GM23338 (cell line): Measurements from ENCODE around the gene GPR171. TPM values are rescaled to one million over a fixed set of nuclear protein-coding genes. Genes with fewer than 3 reads are reported as not detected.

Experiments used
- ATAC-seq: fragments of 200-7000 bp; cut with Tn5 transposase; 3 replicates; pipeline ENCODE4 v1.9.1; 2020
- DNase-seq: peaks from one replicate; pipeline ENCODE4 v3.0.0-alpha.2; 2015; ENCODE audit warnings: low spot score
- H2AFZ ChIP-seq: fragments of 200-600 bp; sonication (generic); 2 replicates; pipeline ENCODE4 v1.8.0; 2016; ENCODE audit warnings: antibody characterized with exemption, mild to moderate bottlenecking, moderate library complexity
- H3F3A ChIP-seq: fragments of 200-600 bp; sonication (generic); replicated peaks from 2 replicates; pipeline ENCODE4 v1.8.0; 2017; ENCODE audit warnings: antibody characterized with exemption, mixed run types, low read depth
- H3K27ac ChIP-seq: fragments of 200-600 bp; sonication (generic); 2 replicates; pipeline ENCODE4 v1.6.1; 2016; ENCODE audit warnings: low read depth
- H3K27me3 ChIP-seq: fragments of 200-600 bp; sonication (generic); 2 replicates; pipeline ENCODE4 v1.8.0; 2016; ENCODE audit warnings: mild to moderate bottlenecking, mixed run types, moderate library complexity; ENCODE audit not compliant: insufficient read depth
- H3K36me3 ChIP-seq: fragments of 200-600 bp; sonication (generic); 2 replicates; pipeline ENCODE4 v1.8.0; 2016; ENCODE audit warnings: mild to moderate bottlenecking; ENCODE audit not compliant: insufficient read depth
- H3K4me1 ChIP-seq: fragments of 200-600 bp; sonication (generic); 2 replicates; pipeline ENCODE4 v1.8.0; 2016; ENCODE audit warnings: mild to moderate bottlenecking, moderate library complexity; ENCODE audit not compliant: insufficient read depth
- H3K4me2 ChIP-seq: fragments of 200-600 bp; sonication (generic); 2 replicates; pipeline ENCODE4 v1.7.1; 2017; ENCODE audit warnings: mixed run types
- H3K4me3 ChIP-seq: fragments of 200-600 bp; sonication (generic); 2 replicates; pipeline ENCODE4 v1.6.1; 2016; ENCODE audit warnings: mixed run types
- H3K79me2 ChIP-seq: fragments of 200-600 bp; sonication (generic); replicated peaks from 2 replicates; pipeline ENCODE4 v1.8.0; 2017; ENCODE audit warnings: mild to moderate bottlenecking; ENCODE audit not compliant: insufficient read depth
- H3K9me2 ChIP-seq: fragments of 200-600 bp; sonication (generic); 2 replicates; pipeline ENCODE4 v1.8.0; 2017; ENCODE audit not compliant: insufficient read depth
- H4K20me1 ChIP-seq: fragments of 200-600 bp; sonication (generic); replicated peaks from 2 replicates; pipeline ENCODE4 v1.8.0; 2017; ENCODE audit warnings: mild to moderate bottlenecking; ENCODE audit not compliant: insufficient read depth
- H3K27ac Mint-ChIP-seq: 2 replicates; pipeline ENCODE4 v1.8.0; 2020; ENCODE audit warnings: inconsistent platforms, mild to moderate bottlenecking, moderate library complexity, mixed read lengths
- H3K27me3 Mint-ChIP-seq: 3 replicates; pipeline ENCODE4 v1.8.0; 2022; ENCODE audit warnings: low read depth, mild to moderate bottlenecking, moderate library complexity, mixed read lengths, inconsistent platforms; ENCODE audit not compliant: insufficient read depth, poor library complexity
- H3K36me3 Mint-ChIP-seq: 3 replicates; pipeline ENCODE4 v1.8.0; 2021; ENCODE audit warnings: low read depth, mild to moderate bottlenecking, inconsistent platforms, moderate library complexity, mixed read lengths
- H3K4me1 Mint-ChIP-seq: 3 replicates; pipeline ENCODE4 v1.8.0; 2020; ENCODE audit warnings: mild to moderate bottlenecking, inconsistent platforms, mixed read lengths
- H3K4me3 Mint-ChIP-seq: 3 replicates; pipeline ENCODE4 v1.8.0; 2021; ENCODE audit warnings: moderate library complexity, mild to moderate bottlenecking, inconsistent platforms, mixed read lengths
- H3K9me3 Mint-ChIP-seq: 3 replicates; pipeline ENCODE4 v1.8.0; 2020; ENCODE audit warnings: moderate library complexity, mild to moderate bottlenecking, inconsistent platforms, mixed read lengths
- CREB1 ChIP-seq: fragments of 250-450 bp; sonication (Bioruptor Pico); IDR thresholded peaks from 2 replicates; pipeline ENCODE4 v1.5.0; 2020; ENCODE audit warnings: low read depth, mild to moderate bottlenecking, moderate library complexity
- EZH2 ChIP-seq: fragments of 200-600 bp; sonication (generic); IDR thresholded peaks from one replicate; pipeline ENCODE4 v1.8.0; 2017; ENCODE audit warnings: antibody characterized with exemption, mild to moderate bottlenecking, low read depth; ENCODE audit not compliant: unreplicated experiment
- JUNB ChIP-seq: IDR thresholded peaks from one replicate; pipeline ENCODE4 v1.6.1; 2016; ENCODE audit warnings: antibody characterized with exemption; ENCODE audit not compliant: unreplicated experiment
- NANOG ChIP-seq: IDR thresholded peaks from 2 replicates; pipeline ENCODE4 v1.6.1; 2016; ENCODE audit warnings: antibody characterized with exemption, borderline replicate concordance
- POLR2AphosphoS5 ChIP-seq: IDR thresholded peaks from 2 replicates; pipeline ENCODE4 v1.6.1; 2016; ENCODE audit warnings: antibody characterized with exemption, low read depth
- STAT1 ChIP-seq: IDR thresholded peaks from one replicate; pipeline ENCODE4 v1.6.1; 2016; ENCODE audit warnings: antibody characterized with exemption; ENCODE audit not compliant: unreplicated experiment
- ZNF114 ChIP-seq: fragments of 250-450 bp; sonication (Bioruptor Pico); IDR thresholded peaks from 2 replicates; pipeline ENCODE4 v1.5.0; 2020; ENCODE audit warnings: mild to moderate bottlenecking, moderate library complexity
- ZNF331 ChIP-seq: fragments of 250-450 bp; sonication (Bioruptor Pico); IDR thresholded peaks from 2 replicates; pipeline ENCODE4 v1.5.0; 2020; ENCODE audit warnings: low read depth, mild to moderate bottlenecking, moderate library complexity
- polyA plus RNA-seq: library from polyadenylated mRNA; unstranded; fragments of >200 nt; fragmentation: Nextera tagmentation; extraction: Ambion mirVana; gene quantifications from 2 replicates; pipeline ENCODE4 v1.2.1, GENCODE V29; 2016
- total RNA-seq: library from RNA; depleted of rRNA; stranded (reverse); fragments of >200 nt; shearing (Covaris generic); gene quantifications from 2 replicates; pipeline ENCODE4 v1.2.3, GENCODE V29; 2014
- TF ChIP-seq, protein P1 (sequence below): IDR thresholded peaks from one replicate; pipeline ENCODE4 v1.6.1; 2018; ENCODE audit warnings: antibody characterized with exemption; ENCODE audit not compliant: unreplicated experiment
- TF ChIP-seq, protein P2 (sequence below): IDR thresholded peaks from 2 replicates; pipeline ENCODE4 v1.6.1; 2016; ENCODE audit warnings: antibody characterized with exemption
- TF ChIP-seq, protein P3 (sequence below), 2 experiments: fragments of 200-600 bp in 1 of 2; sonication (generic) in 1 of 2; conservative IDR thresholded peaks; 2 replicates each; pipeline versions ENCODE4 v1.5.1 to v1.6.1; 2016 to 2017; ENCODE audit warnings: antibody characterized with exemption in 2 of 2, low read depth in 2 of 2, mild to moderate bottlenecking in 2 of 2, moderate library complexity in 1 of 2

GPR171 gene
- total and polyA plus RNA-seq, 2 experiments from 2014 or later, result 3.4 TPM; not detected in 1

DNA sequence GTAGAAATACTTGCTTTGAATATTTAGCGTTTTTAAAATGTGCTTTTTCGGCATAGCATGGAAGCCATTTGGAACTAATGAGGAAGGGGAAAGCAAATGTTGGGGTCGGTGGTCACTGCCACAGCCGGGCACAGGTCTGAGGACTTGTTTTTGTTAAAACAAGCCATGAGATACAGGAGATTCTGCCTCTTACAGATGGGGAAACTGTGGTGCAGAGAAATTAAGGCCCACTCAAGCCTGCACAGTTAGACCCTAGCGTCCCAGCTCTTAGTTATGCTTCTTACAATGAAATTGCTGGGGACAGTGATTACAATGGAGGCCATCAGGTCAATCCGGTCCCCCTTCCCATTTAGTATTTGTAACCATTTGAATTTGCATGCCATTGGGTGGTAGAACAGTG, 2.5 kb upstream of the GPR171 start (continued):
- TF ChIP-seq, protein P1, sequence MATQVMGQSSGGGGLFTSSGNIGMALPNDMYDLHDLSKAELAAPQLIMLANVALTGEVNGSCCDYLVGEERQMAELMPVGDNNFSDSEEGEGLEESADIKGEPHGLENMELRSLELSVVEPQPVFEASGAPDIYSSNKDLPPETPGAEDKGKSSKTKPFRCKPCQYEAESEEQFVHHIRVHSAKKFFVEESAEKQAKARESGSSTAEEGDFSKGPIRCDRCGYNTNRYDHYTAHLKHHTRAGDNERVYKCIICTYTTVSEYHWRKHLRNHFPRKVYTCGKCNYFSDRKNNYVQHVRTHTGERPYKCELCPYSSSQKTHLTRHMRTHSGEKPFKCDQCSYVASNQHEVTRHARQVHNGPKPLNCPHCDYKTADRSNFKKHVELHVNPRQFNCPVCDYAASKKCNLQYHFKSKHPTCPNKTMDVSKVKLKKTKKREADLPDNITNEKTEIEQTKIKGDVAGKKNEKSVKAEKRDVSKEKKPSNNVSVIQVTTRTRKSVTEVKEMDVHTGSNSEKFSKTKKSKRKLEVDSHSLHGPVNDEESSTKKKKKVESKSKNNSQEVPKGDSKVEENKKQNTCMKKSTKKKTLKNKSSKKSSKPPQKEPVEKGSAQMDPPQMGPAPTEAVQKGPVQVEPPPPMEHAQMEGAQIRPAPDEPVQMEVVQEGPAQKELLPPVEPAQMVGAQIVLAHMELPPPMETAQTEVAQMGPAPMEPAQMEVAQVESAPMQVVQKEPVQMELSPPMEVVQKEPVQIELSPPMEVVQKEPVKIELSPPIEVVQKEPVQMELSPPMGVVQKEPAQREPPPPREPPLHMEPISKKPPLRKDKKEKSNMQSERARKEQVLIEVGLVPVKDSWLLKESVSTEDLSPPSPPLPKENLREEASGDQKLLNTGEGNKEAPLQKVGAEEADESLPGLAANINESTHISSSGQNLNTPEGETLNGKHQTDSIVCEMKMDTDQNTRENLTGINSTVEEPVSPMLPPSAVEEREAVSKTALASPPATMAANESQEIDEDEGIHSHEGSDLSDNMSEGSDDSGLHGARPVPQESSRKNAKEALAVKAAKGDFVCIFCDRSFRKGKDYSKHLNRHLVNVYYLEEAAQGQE, result no peak
- TF ChIP-seq EZH2 (no peak), CREB1 (CRISPR knock-in tag) (no peak), POLR2AphosphoS5 (no peak), NANOG (no peak), ZNF114 (CRISPR knock-in tag) (no peak), JUNB (no peak)
- TF ChIP-seq, protein P2, sequence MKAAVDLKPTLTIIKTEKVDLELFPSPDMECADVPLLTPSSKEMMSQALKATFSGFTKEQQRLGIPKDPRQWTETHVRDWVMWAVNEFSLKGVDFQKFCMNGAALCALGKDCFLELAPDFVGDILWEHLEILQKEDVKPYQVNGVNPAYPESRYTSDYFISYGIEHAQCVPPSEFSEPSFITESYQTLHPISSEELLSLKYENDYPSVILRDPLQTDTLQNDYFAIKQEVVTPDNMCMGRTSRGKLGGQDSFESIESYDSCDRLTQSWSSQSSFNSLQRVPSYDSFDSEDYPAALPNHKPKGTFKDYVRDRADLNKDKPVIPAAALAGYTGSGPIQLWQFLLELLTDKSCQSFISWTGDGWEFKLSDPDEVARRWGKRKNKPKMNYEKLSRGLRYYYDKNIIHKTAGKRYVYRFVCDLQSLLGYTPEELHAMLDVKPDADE, result no peak
- TF ChIP-seq, protein P3, sequence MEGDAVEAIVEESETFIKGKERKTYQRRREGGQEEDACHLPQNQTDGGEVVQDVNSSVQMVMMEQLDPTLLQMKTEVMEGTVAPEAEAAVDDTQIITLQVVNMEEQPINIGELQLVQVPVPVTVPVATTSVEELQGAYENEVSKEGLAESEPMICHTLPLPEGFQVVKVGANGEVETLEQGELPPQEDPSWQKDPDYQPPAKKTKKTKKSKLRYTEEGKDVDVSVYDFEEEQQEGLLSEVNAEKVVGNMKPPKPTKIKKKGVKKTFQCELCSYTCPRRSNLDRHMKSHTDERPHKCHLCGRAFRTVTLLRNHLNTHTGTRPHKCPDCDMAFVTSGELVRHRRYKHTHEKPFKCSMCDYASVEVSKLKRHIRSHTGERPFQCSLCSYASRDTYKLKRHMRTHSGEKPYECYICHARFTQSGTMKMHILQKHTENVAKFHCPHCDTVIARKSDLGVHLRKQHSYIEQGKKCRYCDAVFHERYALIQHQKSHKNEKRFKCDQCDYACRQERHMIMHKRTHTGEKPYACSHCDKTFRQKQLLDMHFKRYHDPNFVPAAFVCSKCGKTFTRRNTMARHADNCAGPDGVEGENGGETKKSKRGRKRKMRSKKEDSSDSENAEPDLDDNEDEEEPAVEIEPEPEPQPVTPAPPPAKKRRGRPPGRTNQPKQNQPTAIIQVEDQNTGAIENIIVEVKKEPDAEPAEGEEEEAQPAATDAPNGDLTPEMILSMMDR (conservative IDR thresholded peaks at IDR 0.05; ENCODE audit: low read depth in 2 of 2), result no peak

DNA sequence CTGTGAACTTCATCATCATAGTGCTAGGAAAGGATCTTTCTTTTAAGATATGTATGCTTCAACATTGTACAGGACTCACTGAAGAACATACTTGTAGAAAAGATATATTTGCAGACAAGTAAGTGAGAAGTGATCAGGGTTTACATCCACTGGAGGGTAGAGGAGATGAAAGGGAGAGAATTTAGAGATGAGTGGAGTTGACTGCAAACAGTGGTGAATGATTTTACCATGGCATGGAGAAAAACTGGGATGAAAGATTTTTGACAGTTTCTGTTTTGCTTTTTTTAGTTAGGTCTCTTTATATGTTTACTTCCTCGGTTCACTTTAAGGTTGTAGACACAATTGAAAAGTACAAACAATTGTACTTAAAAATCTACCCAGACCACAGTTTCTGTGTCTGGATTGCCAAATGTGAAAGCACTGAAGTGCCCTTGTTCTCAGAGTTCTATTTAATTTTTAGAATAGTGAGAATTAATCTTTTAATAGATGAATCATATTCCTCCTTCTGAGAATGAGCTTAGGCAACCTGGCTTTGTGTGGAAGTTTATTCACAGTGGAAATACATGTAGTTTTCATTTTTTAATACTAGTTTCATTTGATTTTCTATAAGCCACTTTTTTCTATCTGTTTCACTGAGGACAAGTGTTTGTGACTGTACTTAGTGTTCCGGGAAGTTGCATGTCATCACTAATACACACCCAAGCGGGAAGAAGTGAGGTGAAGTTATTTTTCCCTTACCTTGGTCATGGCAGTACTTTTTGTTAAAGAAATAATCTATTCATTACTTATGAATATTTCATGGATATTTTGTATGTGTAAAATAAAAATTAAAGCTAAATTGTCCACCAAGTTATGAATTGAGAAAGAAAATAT, 1.8 kb upstream of the GPR171 start:
- peaks cover 11% of the 10 kb centered on the region for H3K4me1 Mint-ChIP-seq
- no peaks in the 10 kb centered on the region for H3K9me2 ChIP-seq
- ATAC-seq (no peak), DNase-seq (no peak)
- H3K27me3 ChIP-seq, result no peaks in the 10 kb centered on the region
- H3K9me3 Mint-ChIP-seq, result no peaks in the 10 kb centered on the region
- no peak overlapping the region for H3K27ac ChIP-seq
- H3K4me1 ChIP-seq, result peaks cover 4% of the 10 kb centered on the region; the same call in 1 of the 2 replicates
- no peaks in the 10 kb centered on the region for H3K79me2 ChIP-seq
- no peaks in the 10 kb centered on the region for H3F3A ChIP-seq
- H3K4me3 ChIP-seq, result no peak overlapping the region
- no peaks in the 10 kb centered on the region for H3K36me3 ChIP-seq
- H3K4me3 Mint-ChIP-seq, result no peak overlapping the region
- no peak overlapping the region for H2AFZ ChIP-seq
- H3K36me3 Mint-ChIP-seq, result no peaks in the 10 kb centered on the region
- H3K27me3 Mint-ChIP-seq, result peaks cover 3% of the 10 kb centered on the region
- H3K27ac Mint-ChIP-seq, result 0 out of 2 replicates have a peak overlapping the region, but pooled peaks have one; percentile 18
- no peaks in the 10 kb centered on the region for H4K20me1 ChIP-seq
- no peak overlapping the region for H3K4me2 ChIP-seq
- TF ChIP-seq STAT1 (no peak), ZNF114 (CRISPR knock-in tag) (no peak), ZNF331 (CRISPR knock-in tag) (no peak)
- TF ChIP-seq, protein P3 (conservative IDR thresholded peaks at IDR 0.05; ENCODE audit: low read depth in 2 of 2), result no peak
- TF ChIP-seq, protein P1, result no peak
